NCI-H187 (cell line): ENCODE measurements around the gene B4GALNT3.

Experiments
- DNase-seq, 2 experiments: peaks; one replicate each; lab custom pipeline; 2025; lab: John Stamatoyannopoulos, UW

B4GALNT3 gene

DNA sequence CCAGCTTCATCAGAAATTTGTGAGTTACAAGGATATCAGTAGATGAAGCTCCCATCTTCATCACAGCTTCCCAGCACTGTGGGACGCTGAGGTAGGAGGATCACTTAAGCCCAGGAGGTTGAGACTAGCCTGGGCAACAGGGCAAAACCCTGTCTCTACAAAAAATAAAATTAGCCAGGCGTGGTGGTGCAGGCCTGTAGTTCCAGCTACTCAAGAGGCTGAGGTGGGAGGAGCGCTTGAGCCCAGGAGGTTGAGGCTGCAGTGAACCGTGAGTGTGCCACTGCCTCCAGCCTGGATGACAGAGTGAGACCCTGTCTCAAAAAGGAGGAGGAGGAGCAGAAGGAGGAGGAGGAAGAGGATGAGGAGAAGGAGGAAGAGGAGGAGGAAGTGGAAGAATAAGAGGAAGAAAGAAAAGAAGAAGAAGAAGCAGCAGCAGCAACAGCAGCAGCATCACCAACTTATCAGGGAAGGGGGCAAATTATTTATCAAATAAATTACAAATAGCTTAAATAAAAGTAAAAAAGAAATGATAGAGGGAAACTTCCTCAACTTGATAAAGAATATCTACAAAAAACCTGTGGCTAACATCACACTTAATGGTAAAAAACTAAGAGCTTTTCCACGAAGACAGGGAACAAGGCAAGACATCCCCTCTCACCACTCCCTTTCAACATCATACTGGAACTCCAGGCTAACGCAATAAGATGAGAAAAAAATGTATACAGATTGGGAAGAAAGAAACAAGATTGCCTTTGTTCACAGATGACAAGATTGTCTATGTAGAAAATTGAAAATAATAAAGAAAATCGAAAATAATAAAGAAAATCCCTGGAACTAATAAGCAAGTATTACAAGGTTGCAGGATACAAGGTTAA lies 133.9 kb downstream of the B4GALNT3 start:
- no peak for DNase-seq

- no peak for DNase-seq
Measured at GRCh38 chr12:597926-598568, 138.3 kb downstream of the B4GALNT3 start.

DNA sequence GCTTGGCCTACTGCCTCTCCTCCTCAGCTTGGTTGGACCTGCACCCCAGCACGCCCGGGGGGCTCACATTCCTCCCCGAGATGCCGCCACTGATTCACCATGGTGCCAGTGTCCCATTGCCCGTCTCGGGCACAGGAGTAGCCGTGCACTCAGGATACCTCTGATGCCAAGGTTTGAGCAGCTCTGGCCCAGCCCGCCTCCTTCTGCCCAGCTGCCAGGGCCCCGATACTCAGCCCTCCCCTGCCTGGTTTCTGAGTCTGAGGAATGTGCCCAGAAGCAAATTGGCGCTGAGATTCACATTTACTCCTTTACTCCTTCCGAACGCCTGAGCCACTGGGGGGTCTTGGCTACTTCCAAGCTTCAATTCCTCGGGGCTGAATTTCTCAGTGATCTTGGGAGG lies 140.0 kb downstream of the B4GALNT3 start:
- DNase-seq: no peak

DNA sequence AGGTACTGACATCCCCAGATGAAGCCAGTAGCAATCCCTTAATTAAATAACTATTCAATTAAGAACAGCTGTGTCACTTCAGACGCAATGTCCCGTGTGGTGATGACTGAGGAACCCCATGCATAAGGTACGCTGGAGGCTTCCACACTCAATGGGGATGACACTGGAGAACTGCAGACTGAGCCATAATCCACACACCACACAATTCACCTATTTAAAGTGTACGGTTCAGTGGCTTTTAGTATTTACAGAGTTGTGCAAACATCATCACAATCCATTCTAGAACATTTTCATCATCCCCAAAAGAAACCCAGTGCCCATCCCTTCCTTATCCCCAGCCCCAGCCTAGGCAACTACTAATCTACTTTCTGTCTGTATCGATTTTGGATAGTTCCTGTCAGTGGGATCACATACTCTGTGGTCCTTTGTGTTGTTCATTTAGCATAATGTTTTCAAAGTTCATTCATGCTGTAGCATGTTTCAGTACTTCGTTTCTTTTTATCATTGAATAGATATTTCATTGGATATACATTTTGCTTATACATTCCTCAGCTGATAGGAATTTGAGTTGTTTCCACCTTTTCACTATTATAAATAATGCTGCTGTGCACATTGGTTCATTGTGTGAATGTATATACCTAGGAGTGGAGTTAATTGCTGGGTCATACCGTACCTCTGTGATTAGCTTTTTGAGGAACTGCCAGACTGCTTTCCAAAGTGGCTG lies 142.4 kb downstream of the B4GALNT3 start:
- no peak for DNase-seq

DNA sequence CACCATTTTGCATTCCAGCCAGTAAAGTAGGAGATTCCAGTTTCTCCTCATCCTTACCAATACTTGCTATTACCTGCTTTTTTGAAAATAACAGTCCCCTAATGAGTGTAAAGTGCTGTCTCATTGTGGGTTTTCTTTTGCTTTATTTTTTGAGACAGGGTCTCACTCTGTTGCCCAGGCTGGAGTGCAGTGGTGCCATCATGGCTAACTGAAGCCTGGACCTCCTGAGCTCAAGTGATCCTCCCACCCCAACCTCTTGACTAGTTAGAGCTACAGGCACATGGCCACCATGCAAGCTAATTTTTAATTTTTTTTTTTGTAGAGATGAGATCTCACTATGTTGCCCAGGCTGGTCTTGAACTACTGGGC lies 142.9 kb downstream of the B4GALNT3 start:
- no peak for DNase-seq

- no peak for DNase-seq
Measured at GRCh38 chr12:604956-605355, 145.2 kb downstream of the B4GALNT3 start.

GRCh38 chr12:607541-608001 lies 147.8 kb downstream of the B4GALNT3 start:
- DNase-seq: no peak

DNA sequence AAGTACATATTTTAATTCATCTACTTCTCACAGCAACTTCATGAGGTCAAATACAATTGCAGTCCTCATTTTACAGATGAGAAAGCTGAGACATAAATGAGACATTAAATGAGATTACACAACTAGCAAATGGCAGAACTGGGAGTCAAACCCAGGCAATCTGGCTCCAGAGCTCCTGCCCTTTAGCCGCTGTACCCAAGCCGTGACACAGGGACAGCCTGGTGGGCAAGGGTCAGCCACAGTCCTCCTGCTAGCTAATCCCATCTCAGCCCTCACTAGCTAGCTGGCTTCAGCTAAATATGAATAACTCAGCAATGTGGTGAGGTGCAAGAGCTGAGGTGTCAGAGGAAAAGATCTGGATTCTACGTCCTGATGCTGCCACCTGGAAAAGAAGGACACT lies 148.7 kb downstream of the B4GALNT3 start:
- no peak for DNase-seq

DNA sequence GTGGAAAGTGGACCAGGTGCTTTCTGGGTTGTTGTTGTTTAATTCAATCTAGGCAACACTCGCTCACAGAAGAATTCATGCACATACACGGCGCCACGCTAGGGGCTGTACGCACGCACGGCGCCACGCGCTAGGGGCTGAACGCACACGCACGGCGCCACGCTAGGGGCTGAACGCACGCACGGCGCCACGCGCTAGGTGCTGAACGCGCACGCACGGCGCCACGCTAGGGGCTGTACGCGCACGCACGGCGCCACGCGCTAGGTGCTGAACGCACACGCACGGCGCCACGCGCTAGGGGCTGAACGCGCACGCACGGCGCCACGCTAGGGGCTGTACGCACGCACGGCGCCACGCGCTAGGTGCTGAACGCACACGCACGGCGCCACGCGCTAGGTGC lies 149.2 kb downstream of the B4GALNT3 start:
- DNase-seq: no peak

- no peak for DNase-seq
Measured at GRCh38 chr12:611721-612120, 152.0 kb downstream of the B4GALNT3 start.

DNA sequence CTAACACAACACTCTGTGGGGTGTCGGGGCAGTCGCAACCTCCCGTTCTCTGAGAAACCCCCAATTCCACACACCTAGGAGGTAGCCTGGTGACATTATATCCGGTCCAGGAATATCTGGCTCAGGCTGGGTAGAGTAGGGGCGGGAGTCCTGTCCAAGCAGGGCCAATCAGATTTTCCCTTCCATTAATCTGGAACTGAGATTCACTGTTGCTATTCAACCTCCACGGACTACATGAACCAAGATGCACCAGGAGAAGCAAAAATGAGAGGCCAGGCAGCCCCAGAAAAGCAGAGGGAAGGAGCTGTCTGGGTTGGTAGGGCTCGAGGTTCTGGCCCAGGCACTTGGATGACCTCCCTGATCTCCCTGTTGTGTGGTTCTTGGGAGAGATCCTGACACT lies 152.6 kb downstream of the B4GALNT3 start:
- no peak for DNase-seq

- no peak for DNase-seq
Measured at GRCh38 chr12:612886-613285, 153.1 kb downstream of the B4GALNT3 start.
